Measurements from ENCODE around the gene PHF21B. TPM values are rescaled to one million over a fixed set of nuclear protein-coding genes. Genes with fewer than 3 reads are reported as not detected.

PHF21B gene
- total RNA-seq, 3 donors from 2014 or later: 0.26 TPM; not detected in 2

DNA sequence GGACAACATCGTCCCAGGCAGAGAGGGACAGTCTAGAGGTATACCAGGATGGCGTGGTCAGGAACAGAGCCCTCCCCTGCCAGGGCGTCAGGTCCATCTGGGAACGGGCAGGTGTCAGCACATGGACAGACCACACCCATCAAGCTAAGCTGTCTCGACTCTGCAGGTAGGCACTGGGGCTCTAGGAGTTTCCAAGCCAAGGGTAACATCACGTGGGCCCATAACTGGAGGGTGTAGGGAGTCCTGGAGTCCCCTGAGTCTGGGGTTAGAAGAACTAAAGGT, 75.4 kb downstream of the PHF21B start:
- H3K9me3 Mint-ChIP-seq: no peaks in the 10 kb centered on the region
- ATAC-seq (no peak), DNase-seq (no peak)
- no peaks in the 10 kb centered on the region for H3K4me1 Mint-ChIP-seq (ENCODE audit: low read depth)
- H3K36me3 Mint-ChIP-seq (ENCODE audit: insufficient read depth): no peaks in the 10 kb centered on the region
- H3K27me3 Mint-ChIP-seq (ENCODE audit: low read depth): no peaks in the 10 kb centered on the region
- no peak overlapping the region for H3K4me3 Mint-ChIP-seq

GRCh38 chr22:44933666-44934453, 75.9 kb downstream of the PHF21B start:
- H3K27me3 Mint-ChIP-seq (ENCODE audit: low read depth): no peaks in the 10 kb centered on the region
- H3K9me3 Mint-ChIP-seq: no peaks in the 10 kb centered on the region
- no peaks in the 10 kb centered on the region for H3K36me3 Mint-ChIP-seq (ENCODE audit: insufficient read depth)

GRCh38 chr22:44932493-44932892, 77.3 kb downstream of the PHF21B start:
- DNase-seq (no peak), ATAC-seq (no peak)
- Mint-ChIP-seq H3K4me1 (ENCODE audit: low read depth) (no peaks in the 10 kb centered on the region), H3K9me3 (no peaks in the 10 kb centered on the region), H3K27me3 (ENCODE audit: low read depth) (peaks cover 2% of the 10 kb centered on the region), H3K4me3 (no peak overlapping the region), H3K36me3 (ENCODE audit: insufficient read depth) (no peaks in the 10 kb centered on the region)

More at GRCh38 chr22:44933666-44934453, 75.9 kb downstream of the PHF21B start:
- ATAC-seq: no peak
- Mint-ChIP-seq H3K4me3 (no peak overlapping the region), H3K4me1 (ENCODE audit: low read depth) (no peaks in the 10 kb centered on the region)
- DNase-seq: no peak

- ATAC-seq (no peak), DNase-seq (no peak)
- no peak overlapping the region for H3K4me3 Mint-ChIP-seq
- peaks cover 4% of the 10 kb centered on the region for H3K27me3 Mint-ChIP-seq (ENCODE audit: low read depth)
- H3K36me3 Mint-ChIP-seq (ENCODE audit: insufficient read depth): no peaks in the 10 kb centered on the region
- no peaks in the 10 kb centered on the region for H3K4me1 Mint-ChIP-seq (ENCODE audit: low read depth)
- H3K9me3 Mint-ChIP-seq: no peaks in the 10 kb centered on the region
Measured at GRCh38 chr22:44931766-44932165, 78.0 kb downstream of the PHF21B start.

DNA sequence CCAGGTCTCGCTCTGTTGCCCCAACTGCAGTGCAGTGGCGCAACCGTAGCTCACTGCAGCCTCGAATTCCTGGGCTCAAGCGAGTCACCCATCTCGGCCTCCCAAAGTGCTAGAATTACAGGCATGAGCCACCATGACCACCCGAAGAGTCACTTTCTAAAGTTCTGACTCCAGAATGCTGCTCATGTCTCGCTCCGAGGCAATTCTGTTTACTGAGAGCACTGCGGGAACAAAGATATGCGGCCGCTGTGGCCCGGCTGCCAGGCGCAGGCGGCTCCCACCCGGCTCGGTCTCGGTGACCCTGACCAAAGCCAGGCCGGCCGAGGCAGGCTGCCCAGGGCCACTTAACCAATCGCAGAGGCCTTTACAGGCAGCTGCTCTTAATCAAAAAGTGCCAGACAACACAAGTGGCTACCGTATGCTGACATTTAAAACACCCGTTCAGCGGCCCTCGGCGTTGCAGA, 78.7 kb downstream of the PHF21B start:
- Mint-ChIP-seq H3K4me1 (ENCODE audit: low read depth) (no peaks in the 10 kb centered on the region), H3K9me3 (no peaks in the 10 kb centered on the region), H3K27me3 (ENCODE audit: low read depth) (peaks cover 7% of the 10 kb centered on the region), H3K4me3 (no peak overlapping the region), H3K36me3 (ENCODE audit: insufficient read depth) (no peaks in the 10 kb centered on the region)
- ATAC-seq (no peak), DNase-seq (no peak)

DNA sequence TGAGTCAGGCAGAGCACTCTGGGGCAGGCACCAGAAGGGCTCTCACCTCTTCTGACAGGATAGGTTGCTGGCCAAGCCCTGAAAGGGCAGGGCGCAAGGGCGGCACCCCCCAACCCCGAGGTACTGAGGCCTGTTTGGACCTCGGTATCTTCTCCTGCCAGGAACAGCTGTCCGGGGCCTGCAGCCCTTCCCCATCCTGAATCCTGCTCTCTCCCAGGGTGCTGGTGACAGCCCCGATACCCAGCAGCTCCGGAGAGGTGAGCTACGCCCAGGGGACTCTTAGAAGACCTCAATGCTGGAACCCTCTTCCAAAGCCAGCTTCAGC, 79.1 kb downstream of the PHF21B start:
- Mint-ChIP-seq H3K9me3 (no peaks in the 10 kb centered on the region), H3K27me3 (ENCODE audit: low read depth) (peaks cover 7% of the 10 kb centered on the region), H3K36me3 (ENCODE audit: insufficient read depth) (no peaks in the 10 kb centered on the region), H3K4me3 (no peak overlapping the region), H3K4me1 (ENCODE audit: low read depth) (no peaks in the 10 kb centered on the region)
- DNase-seq (no peak), ATAC-seq (no peak)

DNA sequence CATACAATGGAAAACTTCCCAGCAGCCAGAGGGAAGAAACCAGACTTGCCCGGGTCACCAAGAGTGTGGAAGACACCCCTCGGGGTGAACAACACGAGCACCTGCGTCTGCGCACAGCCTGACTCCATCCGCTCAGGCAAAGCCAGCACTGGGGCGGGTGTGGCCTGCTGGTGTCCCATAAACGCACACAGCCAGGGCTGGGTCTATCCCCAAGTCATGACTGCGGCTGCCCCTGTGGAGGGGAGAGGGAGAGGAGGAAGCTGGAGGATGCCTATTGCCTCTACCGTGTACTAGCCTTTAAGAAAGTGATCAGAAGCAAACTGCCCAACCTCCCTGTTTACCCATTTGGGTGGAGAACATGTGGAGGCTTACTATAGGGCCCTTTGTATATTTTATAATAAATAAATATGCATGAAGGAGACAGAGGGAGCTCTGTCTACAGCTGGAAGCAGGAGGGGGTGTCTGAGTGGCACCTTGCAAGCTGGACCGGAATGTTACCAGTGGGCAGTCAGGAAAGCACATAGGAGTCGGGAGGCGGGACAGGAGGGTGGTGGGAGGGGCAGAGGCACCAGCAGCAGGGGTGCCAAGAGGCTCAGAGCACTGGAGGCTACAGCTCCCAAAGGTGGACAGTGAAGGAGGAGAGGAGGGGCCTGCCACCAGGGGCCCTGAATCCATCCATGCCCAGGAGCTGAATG, 79.6 kb downstream of the PHF21B start:
- no peak for ATAC-seq
- Mint-ChIP-seq H3K4me1 (ENCODE audit: low read depth) (no peaks in the 10 kb centered on the region), H3K9me3 (no peaks in the 10 kb centered on the region)

DNA sequence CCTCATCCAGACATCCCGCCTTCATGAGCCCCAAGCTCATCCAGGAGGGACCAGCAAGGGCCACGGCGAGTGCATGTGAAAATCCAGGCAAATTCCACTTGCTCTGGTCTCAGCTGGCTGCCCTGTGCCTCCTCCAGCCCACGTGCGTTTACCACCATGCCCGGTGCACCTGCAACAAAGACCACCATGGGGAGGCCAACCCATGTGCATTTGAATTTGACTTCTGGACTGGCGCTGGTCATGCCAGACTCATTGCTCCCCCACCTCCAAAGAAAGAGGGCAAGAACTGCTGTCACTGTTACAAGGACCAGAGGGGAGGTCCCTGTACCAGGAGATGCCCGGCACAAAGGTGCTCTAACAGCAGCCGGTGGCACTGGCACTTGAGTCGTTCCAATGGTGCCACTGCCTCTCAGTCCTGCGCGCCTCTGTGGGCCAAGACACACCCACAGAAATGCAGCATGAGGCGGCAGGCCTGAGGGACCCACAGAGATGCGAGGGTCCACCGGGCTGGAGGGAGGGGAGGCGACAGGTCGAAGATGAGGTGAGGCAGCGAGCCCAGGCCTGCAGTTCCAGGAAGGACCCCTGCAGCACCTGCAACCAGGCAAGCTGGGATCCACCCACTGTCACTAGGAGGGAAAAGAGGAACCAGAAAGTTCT, 80.3 kb downstream of the PHF21B start:
- Mint-ChIP-seq H3K36me3 (ENCODE audit: insufficient read depth) (no peaks in the 10 kb centered on the region), H3K4me3 (no peak overlapping the region), H3K4me1 (ENCODE audit: low read depth) (no peaks in the 10 kb centered on the region), H3K27me3 (ENCODE audit: low read depth) (peaks cover 7% of the 10 kb centered on the region), H3K9me3 (peaks cover under 1% of the 10 kb centered on the region)
- DNase-seq (no peak), ATAC-seq (no peak)

More for the DNA sequence above, 79.6 kb downstream of the PHF21B start:
- H3K4me3 Mint-ChIP-seq: no peak overlapping the region
- H3K27me3 Mint-ChIP-seq (ENCODE audit: low read depth): peaks cover 7% of the 10 kb centered on the region
- DNase-seq: no peak
- H3K36me3 Mint-ChIP-seq (ENCODE audit: insufficient read depth): no peaks in the 10 kb centered on the region

GRCh38 chr22:44928711-44929358, 81.0 kb downstream of the PHF21B start:
- no peak for ATAC-seq
- no peak overlapping the region for H3K4me3 Mint-ChIP-seq
- no peaks in the 10 kb centered on the region for H3K4me1 Mint-ChIP-seq (ENCODE audit: low read depth)
- DNase-seq: no peak
- peaks cover 7% of the 10 kb centered on the region for H3K27me3 Mint-ChIP-seq (ENCODE audit: low read depth)
- no peaks in the 10 kb centered on the region for H3K36me3 Mint-ChIP-seq (ENCODE audit: insufficient read depth)
- peaks cover 4% of the 10 kb centered on the region for H3K9me3 Mint-ChIP-seq

DNA sequence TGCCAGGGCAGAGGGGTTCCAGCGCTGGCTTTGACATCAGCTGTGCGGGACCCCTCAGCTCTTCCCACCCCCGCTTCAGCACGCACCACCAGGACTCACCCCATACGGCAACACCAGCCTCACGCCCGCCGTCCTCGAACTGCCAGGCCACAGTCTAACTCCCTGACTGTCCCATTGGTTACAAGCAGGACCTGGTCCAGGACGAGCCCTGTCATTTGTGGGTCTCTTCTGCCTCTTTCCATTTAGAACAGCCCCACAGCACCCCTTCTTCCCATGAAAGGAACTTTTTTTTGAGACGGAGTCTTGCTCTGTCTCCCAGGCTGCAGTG, 81.7 kb downstream of the PHF21B start:
- H3K27me3 Mint-ChIP-seq (ENCODE audit: low read depth): peaks cover 11% of the 10 kb centered on the region
- H3K9me3 Mint-ChIP-seq: peaks cover 4% of the 10 kb centered on the region
- no peak overlapping the region for H3K4me3 Mint-ChIP-seq
- DNase-seq (no peak), ATAC-seq (no peak)
- H3K4me1 Mint-ChIP-seq (ENCODE audit: low read depth): no peaks in the 10 kb centered on the region
- no peaks in the 10 kb centered on the region for H3K36me3 Mint-ChIP-seq (ENCODE audit: insufficient read depth)

- H3K4me1 Mint-ChIP-seq (ENCODE audit: low read depth): no peaks in the 10 kb centered on the region
- no peak overlapping the region for H3K4me3 Mint-ChIP-seq
- peaks cover 11% of the 10 kb centered on the region for H3K27me3 Mint-ChIP-seq (ENCODE audit: low read depth)
- DNase-seq (no peak), ATAC-seq (no peak)
- H3K9me3 Mint-ChIP-seq: peaks cover 4% of the 10 kb centered on the region
- no peaks in the 10 kb centered on the region for H3K36me3 Mint-ChIP-seq (ENCODE audit: insufficient read depth)
Measured at GRCh38 chr22:44927463-44928135, 82.2 kb downstream of the PHF21B start.

DNA sequence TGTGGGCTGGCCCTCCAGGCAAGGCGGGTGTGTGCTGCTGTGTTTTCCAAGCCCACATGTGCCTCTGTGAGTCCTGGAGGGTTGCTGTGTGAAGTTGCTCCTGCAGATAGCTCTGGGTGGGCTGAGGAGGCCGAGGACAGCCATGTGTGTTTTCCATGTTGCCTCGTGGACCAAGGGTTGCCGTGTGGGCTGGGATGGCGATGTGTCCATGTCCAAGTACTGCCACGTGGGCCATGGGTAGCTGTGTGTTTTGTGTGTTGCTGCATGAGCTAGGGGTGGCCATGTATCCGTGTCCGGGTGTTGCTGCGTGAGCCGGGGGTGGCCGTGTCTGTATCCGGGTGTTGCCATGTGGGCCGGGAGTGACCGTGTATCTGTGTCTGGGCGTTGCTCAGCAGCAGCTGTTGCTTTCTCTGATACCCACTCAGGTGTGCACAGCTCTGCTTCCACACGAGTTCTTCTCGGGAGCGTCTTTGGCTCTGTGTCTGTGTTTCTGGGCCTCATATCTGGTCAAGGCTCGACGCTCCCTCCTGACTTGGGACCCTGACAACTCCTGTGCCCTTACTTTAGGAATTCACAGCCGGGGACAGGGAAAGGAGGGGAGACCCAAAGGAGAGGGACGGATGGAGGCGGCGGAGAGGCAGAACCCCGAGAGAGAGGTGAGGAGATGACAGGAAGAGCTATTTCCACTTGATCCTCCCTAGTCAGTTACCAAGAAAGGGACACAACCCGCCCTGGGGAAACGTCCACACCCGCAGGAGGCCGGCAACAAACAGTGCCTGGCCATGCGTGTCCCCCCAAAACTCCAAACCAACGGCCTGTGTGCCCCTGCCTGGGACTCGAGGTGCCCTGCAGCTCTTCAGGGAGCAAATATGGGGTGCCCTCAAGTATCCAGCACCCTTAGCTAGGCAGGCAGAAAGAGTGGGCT, 83.1 kb downstream of the PHF21B start:
- H3K4me1 Mint-ChIP-seq (ENCODE audit: low read depth): no peaks in the 10 kb centered on the region
- DNase-seq (no peak), ATAC-seq (no peak)
- no peaks in the 10 kb centered on the region for H3K36me3 Mint-ChIP-seq (ENCODE audit: insufficient read depth)
- peaks cover 11% of the 10 kb centered on the region for H3K27me3 Mint-ChIP-seq (ENCODE audit: low read depth)
- no peak overlapping the region for H3K4me3 Mint-ChIP-seq
- peaks cover 4% of the 10 kb centered on the region for H3K9me3 Mint-ChIP-seq

- H3K27me3 Mint-ChIP-seq (ENCODE audit: low read depth): peaks cover 11% of the 10 kb centered on the region
- ATAC-seq (no peak), DNase-seq (no peak)
- no peaks in the 10 kb centered on the region for H3K4me1 Mint-ChIP-seq (ENCODE audit: low read depth)
- H3K4me3 Mint-ChIP-seq: no peak overlapping the region
- H3K36me3 Mint-ChIP-seq (ENCODE audit: insufficient read depth): no peaks in the 10 kb centered on the region
- peaks cover 4% of the 10 kb centered on the region for H3K9me3 Mint-ChIP-seq
Measured at GRCh38 chr22:44926124-44926475, 83.7 kb downstream of the PHF21B start.

Measured in activated T-cell treated with anti-CD3 and anti-CD28 coated beads, Interleukin-2, amount 50 U/mL, for 4 hours (primary cell).